ENCODE data around the gene UGT1A8. TPM values are rescaled to one million over a fixed set of nuclear protein-coding genes. Genes with fewer than 3 reads are reported as not detected.
A peak's percentile ranks its signal among the peaks of the same experiment; 100 is the strongest.

The UGT1A8 gene
- total and polyA plus RNA-seq, 2 donors (not counting 3 experiments of a cell fraction or from before 2014, with no cell fraction given), result not detected

DNA sequence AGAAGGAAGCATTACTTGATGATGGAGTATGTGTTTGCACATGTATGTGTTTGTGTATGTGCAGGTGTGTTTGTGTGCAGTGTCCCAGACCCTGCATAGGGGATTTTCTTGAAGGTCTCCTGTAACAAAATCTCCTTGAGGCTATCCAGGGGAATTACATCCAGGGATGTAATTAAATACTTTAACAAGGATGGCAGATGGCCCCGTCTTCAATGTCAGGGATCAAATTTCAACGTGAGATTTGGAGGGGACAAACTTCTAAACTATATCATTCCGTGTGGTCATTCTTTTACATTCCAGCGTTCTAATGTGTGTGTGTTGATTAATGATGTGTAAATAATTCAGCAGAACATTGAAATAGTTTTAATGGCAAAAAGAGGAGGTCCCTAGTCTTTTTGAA, 57.6 kb downstream of the UGT1A8 start:
- CTCF ChIA-PET, result no interaction called here

More for the DNA sequence above, 57.6 kb downstream of the UGT1A8 start:
- Histone ChIP-seq H3K36me3 (ENCODE audit: control insufficient read depth in 2 of 2, extremely low read depth in 1 of 2, insufficient read depth in 2 of 2, low read length in 2 of 2) (no peaks in the 10 kb centered on the region), H2AFZ (ENCODE audit: low read depth, low read length) (no peak overlapping the region), H3K79me2 (ENCODE audit: control insufficient read depth, insufficient read depth, low read length) (no peaks in the 10 kb centered on the region), H3K4me1 (ENCODE audit: control insufficient read depth, extremely low read depth, insufficient read depth, low read length) (no peaks in the 10 kb centered on the region), H3K4me2 (ENCODE audit: insufficient read depth, low read length) (no peak overlapping the region), H3K9ac (replicated peaks; ENCODE audit: extremely low read depth, insufficient read depth, low read length) (no peak overlapping the region), H4K20me1 (replicated peaks; ENCODE audit: control insufficient read depth, extremely low read depth, insufficient read depth, low read length) (no peaks in the 10 kb centered on the region), H3K4me3 (replicated peaks in 1 of 3; ENCODE audit: insufficient read depth in 1 of 3, low read depth in 1 of 3, low read length in 3 of 3) (no peak overlapping the region), H3K9me1 (replicated peaks; ENCODE audit: control insufficient read depth, extremely low read depth, insufficient read depth, low read length) (no peaks in the 10 kb centered on the region), H3K27ac (ENCODE audit: insufficient read depth, low read depth, low read length) (no peak overlapping the region), H3K27me3 (ENCODE audit: control insufficient read depth in 2 of 2, insufficient read depth in 2 of 2, low read length in 2 of 2) (no peaks in the 10 kb centered on the region), H3K9me3 (replicated peaks; ENCODE audit: control insufficient read depth, insufficient read depth, low read length) (no peaks in the 10 kb centered on the region)
- FAIRE-seq, result peak; percentile 35
- TF ChIP-seq GATA2 (IDR thresholded peaks at IDR 0.05; ENCODE audit: insufficient read depth, insufficient read length, low read depth, low read length), result no peak
- no peak for TF ChIP-seq POLR2AphosphoS5 (IDR thresholded peaks at IDR 0.05; ENCODE audit: insufficient read depth, low read depth, low read length)
- TF ChIP-seq EZH2 (IDR thresholded peaks at IDR 0.05; ENCODE audit: borderline replicate concordance, low read depth, low read length, severe bottlenecking), result no peak
- TF ChIP-seq MYC (IDR thresholded peaks at IDR 0.05; ENCODE audit: low read depth, low read length), result no peak
- TF ChIP-seq, protein P1, sequence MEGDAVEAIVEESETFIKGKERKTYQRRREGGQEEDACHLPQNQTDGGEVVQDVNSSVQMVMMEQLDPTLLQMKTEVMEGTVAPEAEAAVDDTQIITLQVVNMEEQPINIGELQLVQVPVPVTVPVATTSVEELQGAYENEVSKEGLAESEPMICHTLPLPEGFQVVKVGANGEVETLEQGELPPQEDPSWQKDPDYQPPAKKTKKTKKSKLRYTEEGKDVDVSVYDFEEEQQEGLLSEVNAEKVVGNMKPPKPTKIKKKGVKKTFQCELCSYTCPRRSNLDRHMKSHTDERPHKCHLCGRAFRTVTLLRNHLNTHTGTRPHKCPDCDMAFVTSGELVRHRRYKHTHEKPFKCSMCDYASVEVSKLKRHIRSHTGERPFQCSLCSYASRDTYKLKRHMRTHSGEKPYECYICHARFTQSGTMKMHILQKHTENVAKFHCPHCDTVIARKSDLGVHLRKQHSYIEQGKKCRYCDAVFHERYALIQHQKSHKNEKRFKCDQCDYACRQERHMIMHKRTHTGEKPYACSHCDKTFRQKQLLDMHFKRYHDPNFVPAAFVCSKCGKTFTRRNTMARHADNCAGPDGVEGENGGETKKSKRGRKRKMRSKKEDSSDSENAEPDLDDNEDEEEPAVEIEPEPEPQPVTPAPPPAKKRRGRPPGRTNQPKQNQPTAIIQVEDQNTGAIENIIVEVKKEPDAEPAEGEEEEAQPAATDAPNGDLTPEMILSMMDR (IDR thresholded peaks at IDR 0.05; ENCODE audit: extremely low read depth in 1 of 2, insufficient read depth in 1 of 2, low read depth in 1 of 2, low read length in 2 of 2), result no peak
- no peak for TF ChIP-seq JUN (IDR thresholded peaks at IDR 0.05; ENCODE audit: borderline replicate concordance, insufficient read depth, insufficient read length, low read depth)
- TF ChIP-seq POLR2A (IDR thresholded peaks at IDR 0.05; ENCODE audit: low read depth, low read length), result no peak
- no peak for TF ChIP-seq MAX (IDR thresholded peaks at IDR 0.05; ENCODE audit: insufficient read depth, insufficient read length)
- TF ChIP-seq FOS (IDR thresholded peaks at IDR 0.05; ENCODE audit: borderline replicate concordance, insufficient read depth, low read length), result no peak
- POLR2A ChIA-PET, result no interaction called here
- dilution Hi-C loops (cut with MboI; ENCODE audit: extremely low pct_ligation_motif_present, low sequenced_read_pairs) (no loop called here), intact Hi-C loops (cut with micrococcal nuclease) (no loop called here)
- no TSS peak for BruUV-seq (replicated peaks)
- no peak for DNase-seq (ENCODE audit: low read depth, low spot score)

Measured in endothelial cell of umbilical vein (primary cell).